Neural cell (in vitro differentiated cells): ENCODE data around the gene CPT2. TPM values are rescaled to one million over a fixed set of nuclear protein-coding genes. Genes with fewer than 3 reads are reported as not detected.

Experiments
- H2AFZ ChIP-seq: fragments of 200-600, 300-800 bp; sonication (generic), shearing (Covaris generic); 2 replicates; pipeline ENCODE4 v1.6.0; 2014; ENCODE audit warnings: low read depth, mild to moderate bottlenecking, antibody characterized with exemption, low read length, moderate library complexity
- H3F3A ChIP-seq: fragments of 200-600 bp; shearing (Covaris generic); 2 replicates; pipeline ENCODE4 v1.6.1; 2016; ENCODE audit warnings: mild to moderate bottlenecking, moderate library complexity, mixed read lengths, antibody characterized with exemption, low read length; ENCODE audit not compliant: insufficient read depth, poor library complexity, severe bottlenecking
- H3K27ac ChIP-seq: fragments of 200-600, 300-800 bp; sonication (generic), shearing (Covaris generic); 2 replicates; pipeline ENCODE4 v1.5.1; 2014; ENCODE audit warnings: mild to moderate bottlenecking, low read length, moderate library complexity
- H3K27me3 ChIP-seq: fragments of 300-800, 200-600 bp; sonication (generic), shearing (Covaris generic); 2 replicates; pipeline ENCODE4 v1.6.0; 2014; ENCODE audit warnings: mild to moderate bottlenecking, low read depth, low read length, moderate library complexity; ENCODE audit not compliant: insufficient read depth
- H3K36me3 ChIP-seq: fragments of 300-800, 200-600 bp; sonication (generic), shearing (Covaris generic); 2 replicates; pipeline ENCODE4 v1.5.1; 2014; ENCODE audit warnings: mild to moderate bottlenecking, antibody characterized with exemption, low read length, moderate library complexity; ENCODE audit not compliant: insufficient read depth
- H3K4me2 ChIP-seq: fragments of 300-800, 200-600 bp; sonication (generic), shearing (Covaris generic); 2 replicates; pipeline ENCODE4 v1.6.0; 2014; ENCODE audit warnings: mild to moderate bottlenecking, low read length
- H3K4me3 ChIP-seq: fragments of 300-800, 200-600 bp; sonication (generic), shearing (Covaris generic); 2 replicates; pipeline ENCODE4 v1.5.1; 2014; ENCODE audit warnings: mild to moderate bottlenecking, low read length, moderate library complexity
- H3K79me2 ChIP-seq: fragments of 200-600 bp; shearing (Covaris generic); replicated peaks from 2 replicates; pipeline ENCODE4 v1.6.0; 2014; ENCODE audit warnings: mild to moderate bottlenecking, low read length, moderate library complexity; ENCODE audit not compliant: insufficient read depth
- H3K9ac ChIP-seq: fragments of 300-800, 200-600 bp; sonication (generic), shearing (Covaris generic); 2 replicates; pipeline ENCODE4 v1.6.1; 2016; ENCODE audit warnings: mild to moderate bottlenecking, low read length, mixed read lengths
- H3K9me2 ChIP-seq: fragments of 200-600 bp; shearing (Covaris generic); 2 replicates; pipeline ENCODE4 v1.6.1; 2016; ENCODE audit warnings: mild to moderate bottlenecking, low read length, mixed read lengths; ENCODE audit not compliant: insufficient read depth
- H3K9me3 ChIP-seq: fragments of 200-600, 300-800 bp; sonication (generic), shearing (Covaris generic); 2 replicates; pipeline ENCODE4 v1.6.1; 2016; ENCODE audit warnings: mild to moderate bottlenecking, mixed run types, low read length, moderate library complexity, mixed read lengths
- H4K20me1 ChIP-seq: fragments of 200-600 bp; shearing (Covaris generic); 2 replicates; pipeline ENCODE4 v1.6.1; 2016; ENCODE audit warnings: mild to moderate bottlenecking, mixed run types; ENCODE audit not compliant: insufficient read depth
- EP300 ChIP-seq: fragments of 450-650 bp; conservative IDR thresholded peaks from 2 replicates; pipeline ENCODE4 v1.6.1; 2014; ENCODE audit warnings: antibody characterized with exemption, mild to moderate bottlenecking, moderate library complexity; ENCODE audit not compliant: poor library complexity, severe bottlenecking
- EZH2 ChIP-seq: fragments of 200-600, 300-800 bp; shearing (Covaris generic), sonication (generic); IDR thresholded peaks from 2 replicates; pipeline ENCODE4 v1.6.1; 2014; ENCODE audit warnings: antibody characterized with exemption, low read length, borderline replicate concordance, mild to moderate bottlenecking; ENCODE audit not compliant: insufficient read depth, poor library complexity, severe bottlenecking
- MXI1 ChIP-seq: fragments of 450-650 bp; conservative IDR thresholded peaks from 2 replicates; pipeline ENCODE4 v1.6.1; 2014; ENCODE audit warnings: antibody characterized with exemption, mild to moderate bottlenecking; ENCODE audit not compliant: poor library complexity, severe bottlenecking
- POLR2AphosphoS5 ChIP-seq: IDR thresholded peaks from 2 replicates; pipeline ENCODE4 v1.6.1; 2012
- RAD21 ChIP-seq: fragments of 450-650 bp; conservative IDR thresholded peaks from 2 replicates; pipeline ENCODE4 v1.6.1; 2014; ENCODE audit warnings: antibody characterized with exemption, mild to moderate bottlenecking, moderate library complexity
- REST ChIP-seq: IDR thresholded peaks from 2 replicates; pipeline ENCODE4 v1.6.1; 2012; ENCODE audit warnings: borderline replicate concordance
- SMC3 ChIP-seq: fragments of 450-650 bp; conservative IDR thresholded peaks from 2 replicates; pipeline ENCODE4 v1.6.1; 2014; ENCODE audit warnings: antibody characterized with exemption, mild to moderate bottlenecking, moderate library complexity; ENCODE audit not compliant: poor library complexity
- TAF1 ChIP-seq: IDR thresholded peaks from 2 replicates; pipeline ENCODE4 v1.6.1; 2012; ENCODE audit warnings: low read depth
- polyA plus RNA-seq: library from polyadenylated mRNA; depleted of rRNA; stranded (reverse); fragments of >200 nt; gene quantifications from 2 replicates; pipeline ENCODE4 v1.2.3, GENCODE V29; 2014
- TF ChIP-seq, protein P1 (sequence below): fragments of 450-650 bp; IDR thresholded peaks from 2 replicates; pipeline ENCODE4 v1.5.1; 2014; ENCODE audit warnings: antibody characterized with exemption, mild to moderate bottlenecking, moderate library complexity; ENCODE audit not compliant: poor library complexity, severe bottlenecking

The CPT2 gene
- polyA plus RNA-seq, 1 donor from 2014 or later = 5.3 TPM

GRCh38 chr1:53162621-53163020 is 34.0 kb upstream of the CPT2 start:
- Histone ChIP-seq H3K36me3 (no peaks in the 10 kb centered on the region), H3K79me2 (no peaks in the 10 kb centered on the region), H3K9ac (no peak overlapping the region), H3K4me2 (no peak overlapping the region), H3K27ac (no peak overlapping the region), H2AFZ (no peak overlapping the region), H3K9me2 (no peaks in the 10 kb centered on the region), H4K20me1 (no peaks in the 10 kb centered on the region), H3K9me3 (no peaks in the 10 kb centered on the region), H3F3A (no peaks in the 10 kb centered on the region), H3K27me3 (no peaks in the 10 kb centered on the region), H3K4me3 (no peak overlapping the region)
- TF ChIP-seq EZH2 = no peak
- TF ChIP-seq, protein P1, sequence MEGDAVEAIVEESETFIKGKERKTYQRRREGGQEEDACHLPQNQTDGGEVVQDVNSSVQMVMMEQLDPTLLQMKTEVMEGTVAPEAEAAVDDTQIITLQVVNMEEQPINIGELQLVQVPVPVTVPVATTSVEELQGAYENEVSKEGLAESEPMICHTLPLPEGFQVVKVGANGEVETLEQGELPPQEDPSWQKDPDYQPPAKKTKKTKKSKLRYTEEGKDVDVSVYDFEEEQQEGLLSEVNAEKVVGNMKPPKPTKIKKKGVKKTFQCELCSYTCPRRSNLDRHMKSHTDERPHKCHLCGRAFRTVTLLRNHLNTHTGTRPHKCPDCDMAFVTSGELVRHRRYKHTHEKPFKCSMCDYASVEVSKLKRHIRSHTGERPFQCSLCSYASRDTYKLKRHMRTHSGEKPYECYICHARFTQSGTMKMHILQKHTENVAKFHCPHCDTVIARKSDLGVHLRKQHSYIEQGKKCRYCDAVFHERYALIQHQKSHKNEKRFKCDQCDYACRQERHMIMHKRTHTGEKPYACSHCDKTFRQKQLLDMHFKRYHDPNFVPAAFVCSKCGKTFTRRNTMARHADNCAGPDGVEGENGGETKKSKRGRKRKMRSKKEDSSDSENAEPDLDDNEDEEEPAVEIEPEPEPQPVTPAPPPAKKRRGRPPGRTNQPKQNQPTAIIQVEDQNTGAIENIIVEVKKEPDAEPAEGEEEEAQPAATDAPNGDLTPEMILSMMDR = no peak
- no peak for TF ChIP-seq TAF1
- no peak for TF ChIP-seq REST
- no peak for TF ChIP-seq SMC3
- no peak for TF ChIP-seq POLR2AphosphoS5
- no peak for TF ChIP-seq RAD21
- no peak for TF ChIP-seq MXI1
- TF ChIP-seq EP300 = no peak

DNA sequence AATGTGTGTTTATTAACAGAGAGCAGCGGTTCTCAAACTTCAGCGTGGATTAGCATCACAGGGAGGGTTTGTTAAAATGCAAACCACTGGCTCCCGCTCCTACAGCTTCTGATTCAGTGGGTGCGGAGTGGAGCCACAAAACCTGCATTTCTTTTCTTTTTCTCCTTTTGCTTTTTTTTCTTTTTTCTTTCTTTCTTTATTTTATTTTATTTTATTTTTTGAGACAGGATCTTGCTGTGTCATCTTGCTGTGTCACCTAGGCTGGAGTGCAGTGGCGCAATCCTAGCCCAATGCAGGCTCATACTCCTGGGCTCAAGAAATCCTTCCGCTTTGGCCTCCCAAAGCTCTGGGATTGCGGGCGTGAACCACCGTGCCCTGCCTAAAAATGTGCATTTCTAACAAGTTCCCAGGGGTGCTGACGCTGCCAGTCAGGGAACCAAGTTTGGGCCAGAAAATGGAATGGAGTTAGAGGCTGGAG is 33.3 kb upstream of the CPT2 start:
- no peaks in the 10 kb centered on the region for H3K9me2 ChIP-seq
- no peak overlapping the region for H3K4me2 ChIP-seq
- no peaks in the 10 kb centered on the region for H3F3A ChIP-seq
- no peak overlapping the region for H3K4me3 ChIP-seq
- TF ChIP-seq SMC3 = no peak
- TF ChIP-seq EP300 = no peak
- TF ChIP-seq, protein P1 = no peak
- no peak for TF ChIP-seq EZH2
- H3K36me3 ChIP-seq = no peaks in the 10 kb centered on the region
- H3K27me3 ChIP-seq = no peaks in the 10 kb centered on the region
- H3K79me2 ChIP-seq = no peaks in the 10 kb centered on the region
- no peak overlapping the region for H3K9ac ChIP-seq
- no peak overlapping the region for H3K27ac ChIP-seq
- H2AFZ ChIP-seq = no peak overlapping the region
- no peaks in the 10 kb centered on the region for H3K9me3 ChIP-seq
- H4K20me1 ChIP-seq = no peaks in the 10 kb centered on the region
